GM12878 (cell line): ENCODE results near the gene C1D. TPM values are rescaled to one million over a fixed set of nuclear protein-coding genes. Genes with fewer than 3 reads are reported as not detected.

Source experiments
- ATAC-seq: fragments of 200-7000 bp; cut with Tn5 transposase; 3 replicates; pipeline ENCODE4 v1.9.1; 2020; ENCODE audit warnings: mild to moderate bottlenecking, moderate library complexity
- BruUV-seq: library from RNA; stranded (reverse); fragments of 400-500 nt; replicated peaks from 2 replicates; lab custom pipeline; 2021; lab: Mats Ljungman, UMichigan
- CTCF ChIA-PET: fragments of 300-600 bp; sonication (Branson Sonifier 250); formaldehyde crosslinking; extraction: SDS; loops from one replicate; lab custom pipeline; 2021; ENCODE audit warnings: inconsistent platforms; lab: Yijun Ruan, JAX
- POLR2A ChIA-PET: fragments of 350-600 bp; formaldehyde crosslinking; extraction: SDS; loops from one replicate; lab custom pipeline; 2021; ENCODE audit warnings: inconsistent platforms; lab: Charles Lee
- RAD21 ChIA-PET: fragments of 300-600 bp; sonication (Branson Sonifier 250); formaldehyde crosslinking; loops from one replicate; lab custom pipeline; 2023; ENCODE audit warnings: antibody characterized with exemption; ENCODE audit not compliant: unreplicated experiment; lab: Charles Lee
- SMC1A ChIA-PET: fragments of 300-600 bp; sonication (Branson Sonifier 250); formaldehyde crosslinking; loops from one replicate; lab custom pipeline; 2023; ENCODE audit not compliant: unreplicated experiment, uncharacterized antibody; lab: Charles Lee
- DNase-seq: peaks from one replicate; pipeline ENCODE4 v3.0.0-alpha.2; 2011; ENCODE audit warnings: low read depth, low spot score
- FAIRE-seq: peaks from 3 replicates; lab custom pipeline; 2011; peaks lifted over from hg19 to GRCh38; lab: Jason Lieb, UNC
- H2AFZ ChIP-seq: 2 replicates; pipeline ENCODE4 v1.6.0; 2011; ENCODE audit warnings: low read depth, low read length, control low read depth; ENCODE audit not compliant: control insufficient read depth
- H3K27ac ChIP-seq: 2 replicates; pipeline ENCODE4 v1.5.1; 2011; ENCODE audit warnings: control low read depth; ENCODE audit not compliant: control insufficient read depth, insufficient read depth
- H3K27me3 ChIP-seq, 2 experiments: replicated peaks in 1 of 2; 2 replicates each; pipeline versions ENCODE4 v1.6.0 to v1.6.1; 2011; ENCODE audit warnings: low read length in 1 of 2; ENCODE audit not compliant: control insufficient read depth in 2 of 2, insufficient read depth in 2 of 2
- H3K36me3 ChIP-seq, 2 experiments: 2 replicates each; pipeline ENCODE4 v1.5.1; 2011; ENCODE audit warnings: low read length in 1 of 2; ENCODE audit not compliant: control insufficient read depth in 2 of 2, insufficient read depth in 2 of 2
- H3K4me1 ChIP-seq: 2 replicates; pipeline ENCODE4 v1.6.1; 2011; ENCODE audit warnings: mild to moderate bottlenecking, low read length, moderate library complexity, mixed read lengths; ENCODE audit not compliant: control insufficient read depth, insufficient read depth
- H3K4me2 ChIP-seq: 2 replicates; pipeline ENCODE4 v1.6.0; 2011; ENCODE audit warnings: control low read depth; ENCODE audit not compliant: control insufficient read depth, insufficient read depth
- H3K4me3 ChIP-seq: fragments of 200-600 bp; sonication (generic); 2 replicates; pipeline ENCODE4 v1.5.1; 2016
- H3K79me2 ChIP-seq: 2 replicates; pipeline ENCODE4 v1.6.0; 2011; ENCODE audit warnings: low read length; ENCODE audit not compliant: control insufficient read depth, insufficient read depth
- H3K9ac ChIP-seq: 2 replicates; pipeline ENCODE4 v1.8.0; 2011; ENCODE audit warnings: low read length, control low read depth, mixed read lengths; ENCODE audit not compliant: control insufficient read depth, insufficient read depth
- H3K9me3 ChIP-seq: replicated peaks from 3 replicates; pipeline ENCODE4 v1.5.1; 2011; ENCODE audit warnings: mild to moderate bottlenecking, low read length; ENCODE audit not compliant: control insufficient read depth, insufficient read depth
- H4K20me1 ChIP-seq: 2 replicates; pipeline ENCODE4 v1.6.0; 2011; ENCODE audit not compliant: control insufficient read depth, insufficient read depth
- CUX1 ChIP-seq: IDR thresholded peaks from 2 replicates; pipeline ENCODE4 v1.6.1; 2012; ENCODE audit warnings: improper control_type of control experiment, low read depth, low read length; ENCODE audit not compliant: insufficient replicate concordance
- E2F8 ChIP-seq: fragments of 450-650 bp; IDR thresholded peaks from 2 replicates; pipeline ENCODE4 v1.6.1; 2018; ENCODE audit warnings: mild to moderate bottlenecking, low read depth, moderate library complexity; ENCODE audit not compliant: partially characterized antibody
- SMARCA5 ChIP-seq: fragments of 450-650 bp; IDR thresholded peaks from 2 replicates; pipeline ENCODE4 v1.6.1; 2017; ENCODE audit warnings: mild to moderate bottlenecking
- SRF ChIP-seq, 2 experiments: IDR thresholded peaks; 2 replicates each; pipeline ENCODE4 v1.6.1; 2011; ENCODE audit warnings: low read depth in 2 of 2, low read length in 2 of 2, mild to moderate bottlenecking in 1 of 2, moderate library complexity in 1 of 2
- ZBED1 ChIP-seq: IDR thresholded peaks from 2 replicates; pipeline ENCODE4 v1.6.1; 2016; ENCODE audit warnings: borderline replicate concordance
- whole genome bisulfite sequencing: methylation state at CpG from one replicate; pipeline ENCODE4 v1.1.6; 2016; ENCODE audit warnings: low lambda C conversion rate; ENCODE audit not compliant: insufficient replicate concordance, insufficient coverage; ENCODE audit errors: missing lambda C conversion rate; 5-methylcytosine and 5-hydroxymethylcytosine counted together
- in situ Hi-C: fragments of 300-500 bp; cut with MboI; formaldehyde crosslinking; loops from 9 replicates; pipeline ENCODE4 v1.14.3; 2018; ENCODE audit warnings: mixed read lengths
- intact Hi-C: fragments of 100-400 bp; cut with micrococcal nuclease; formaldehyde crosslinking; loops from one replicate; pipeline ENCODE4 v1.14.2; 2022; ENCODE audit not compliant: unreplicated experiment
- polyA plus RNA-seq, 11 experiments: library from polyadenylated mRNA; depleted of rRNA in 4 of 11; unstranded in 6 of 11; stranded (reverse) in 5 of 11; fragments of >200 nt; fragmentation: Nextera tagmentation in 4 of 11; fragmentation: Illumina TruSeq in 1 of 11; extraction: Ambion mirVana in 4 of 11; extraction: Trizol in 1 of 11; gene quantifications; 1 replicate in 1 of 11; 2 replicates in 10 of 11; pipeline versions ENCODE4 v1.2.1 to v1.2.3, GENCODE V29; 2011 to 2016; ENCODE audit warnings: inconsistent platforms in 2 of 11, missing spikeins in 2 of 11, low read depth in 1 of 11
- total RNA-seq, 4 experiments: library from RNA; depleted of rRNA in 3 of 4; stranded (reverse); fragments of >200 nt in 3 of 4; fragmentation: Illumina TruSeq in 1 of 4; extraction: Trizol in 1 of 4; gene quantifications; 2 replicates each; pipeline versions ENCODE4 v1.2.1 to v1.2.3, GENCODE V29; 2013 to 2021

C1D gene
- total and polyA plus RNA-seq, 10 of the 15 experiments (the other 5 are each of a cell fraction or from before 2014, with no cell fraction given), result 18.9 to 152 (median 59.1) TPM

- SMC1A ChIA-PET, result interaction anchor here (0.6 to 1.3 kb wide), 3 partner anchors 11 to 12 kb away, joined by 3 to 4 read pairs (median 3); no protein-coding TSS in a partner anchor
- in situ Hi-C loops, result no loop called here
- CTCF ChIA-PET, result interaction anchor here (1.7 kb wide), 1 partner anchor 11 kb away, joined by 4 read pairs; no protein-coding TSS in a partner anchor
- DNase-seq (no peak), ATAC-seq (no peak), FAIRE-seq (no peak)
- Histone ChIP-seq H3K79me2 (no peaks in the 10 kb centered on the region; the same call in 1 of the 2 replicates), H3K27ac (no peak overlapping the region), H3K27me3 (no peaks in the 10 kb centered on the region), H4K20me1 (no peaks in the 10 kb centered on the region), H3K4me3 (no peak overlapping the region), H3K9me3 (no peaks in the 10 kb centered on the region), H3K4me2 (no peak overlapping the region), H3K4me1 (no peaks in the 10 kb centered on the region), H3K9ac (no peak overlapping the region), H2AFZ (no peak overlapping the region), H3K36me3 (no peaks in the 10 kb centered on the region; a peak in 1 of 4 replicates)
- no TSS peak for BruUV-seq
- RAD21 ChIA-PET, result no interaction called here
- intact Hi-C loops, result no loop called here
- TF ChIP-seq CUX1 (no peak), SMARCA5 (no peak), ZBED1 (no peak), SRF (IDR thresholded peaks at IDR 0.05; ENCODE audit: low read depth in 2 of 2, low read length in 2 of 2) (no peak), E2F8 (no peak)
- 99% methylated on average over 5 of the region's 5 CpGs for WGBS
- POLR2A ChIA-PET, result no interaction called here
Measured at GRCh38 chr2:68043032-68043431, 19.8 kb downstream of the C1D start.
